Measurements from ENCODE around the gene PHTF1.

The PHTF1 gene

GRCh38 chr1:113662101-113662500, 97.2 kb downstream of the PHTF1 start:
- no peak for FAIRE-seq

- FAIRE-seq = no peak
Measured at GRCh38 chr1:113660088-113660487, 99.2 kb downstream of the PHTF1 start.

DNA sequence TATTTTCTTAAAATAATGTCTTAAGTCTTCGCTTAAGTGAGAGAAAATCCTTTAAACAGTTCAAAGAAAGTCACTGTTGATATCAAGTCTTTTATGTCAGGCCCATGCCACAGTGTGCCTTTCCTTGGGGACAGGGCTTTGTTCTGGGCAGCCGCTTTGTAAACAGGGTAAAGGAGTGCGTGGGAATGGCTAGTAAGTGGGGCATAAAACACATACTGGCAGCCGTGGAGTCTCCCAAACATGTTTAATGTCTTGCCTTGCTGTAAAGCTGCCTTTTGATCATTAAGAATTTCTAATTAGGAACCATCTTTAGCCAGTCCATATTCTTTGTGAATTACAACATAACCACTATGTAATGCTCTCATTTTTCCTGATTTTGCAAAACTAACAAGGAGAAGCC, 99.7 kb downstream of the PHTF1 start:
- no peak for FAIRE-seq

- no peak for FAIRE-seq
Measured at GRCh38 chr1:113659035-113659434, 100.3 kb downstream of the PHTF1 start.

DNA sequence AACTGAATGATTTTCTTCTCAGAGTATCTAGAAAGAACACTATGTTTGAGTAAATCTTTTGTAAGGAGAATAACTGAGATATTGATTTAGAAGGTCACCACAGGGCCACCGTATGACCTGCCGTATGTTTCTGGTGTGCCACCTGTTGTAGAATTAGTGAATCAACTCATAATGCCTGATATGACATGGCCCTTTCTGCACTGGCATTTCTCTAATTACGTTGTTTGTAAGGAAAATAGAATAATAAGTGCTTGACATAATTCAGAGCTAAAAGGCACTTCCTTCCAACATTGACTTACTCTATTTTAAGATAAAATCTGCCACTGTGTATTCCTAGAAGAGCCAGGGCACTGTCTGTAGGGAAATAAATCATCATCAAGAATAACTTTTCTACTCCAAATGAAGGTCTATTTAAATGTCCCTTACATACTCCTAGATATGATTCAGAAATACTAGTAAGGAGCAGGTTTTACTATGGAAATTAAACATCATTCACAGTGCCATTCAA, 101.7 kb downstream of the PHTF1 start:
- no peak for FAIRE-seq

GRCh38 chr1:113657126-113657525, 102.2 kb downstream of the PHTF1 start:
- no peak for FAIRE-seq

- no peak for FAIRE-seq
Measured at GRCh38 chr1:113654883-113655282, 104.4 kb downstream of the PHTF1 start.

- no peak for FAIRE-seq
Measured at GRCh38 chr1:113653741-113654140, 105.5 kb downstream of the PHTF1 start.

DNA sequence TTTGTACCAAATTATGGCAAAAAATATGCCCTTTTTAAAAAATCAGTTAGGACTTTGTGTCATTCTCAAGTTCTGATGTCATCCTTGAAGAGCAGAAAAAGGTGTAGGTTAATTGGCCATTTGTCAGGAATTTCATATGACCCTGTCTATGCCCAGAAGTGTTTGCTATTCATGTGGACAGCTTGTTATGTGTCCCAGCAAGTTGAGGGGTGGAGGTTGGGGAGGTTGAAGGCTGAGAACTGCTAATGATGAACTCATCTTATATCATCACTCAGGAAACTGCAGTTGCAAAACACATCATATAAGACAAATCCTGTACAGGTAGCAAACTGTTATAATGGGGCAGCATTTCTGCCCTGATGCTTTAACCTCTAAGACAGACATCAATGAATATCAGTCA, 106.5 kb downstream of the PHTF1 start:
- no peak for FAIRE-seq

DNA sequence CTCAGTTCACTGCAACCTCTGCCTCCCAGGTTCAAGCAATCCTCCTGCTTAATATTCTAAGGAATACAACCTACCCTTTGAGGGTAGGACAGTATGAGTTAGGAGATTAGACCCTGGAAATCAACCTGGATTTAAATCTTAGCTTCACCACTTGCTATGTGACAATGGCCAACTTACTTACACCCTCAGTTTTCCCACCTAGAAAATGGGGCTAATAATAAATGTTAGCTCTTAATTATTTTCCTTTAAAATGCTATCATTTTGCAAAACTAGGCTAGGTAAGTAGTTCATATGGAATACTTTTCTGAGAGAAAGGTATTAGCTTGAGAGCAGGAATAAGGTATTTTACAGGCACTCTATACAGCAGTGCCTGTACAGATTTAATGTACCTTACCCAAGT, 110.8 kb downstream of the PHTF1 start:
- FAIRE-seq = no peak

- no peak for FAIRE-seq
Measured at GRCh38 chr1:113647164-113647563, 112.1 kb downstream of the PHTF1 start.

Measured in TTC549 (cell line).